Tibial artery (tissue), 4 donors: ENCODE measurements around the gene MCOLN1.

Source experiments
- DNase-seq, 2 donors: peaks; one replicate each; pipeline ENCODE4 v3.0.0-alpha.2; 2019
- H3K27ac ChIP-seq, 2 donors: fragments of 200-600 bp; sonication (generic) in 1 of 2; 1 replicate in 1 of 2; 2 replicates in 1 of 2; pipeline ENCODE4 v1.5.1; 2018 to 2019; ENCODE audit warnings: mild to moderate bottlenecking in 1 of 2
- H3K27me3 ChIP-seq, 2 donors: fragments of 200-600 bp; sonication (generic) in 1 of 2; one replicate each; pipeline versions ENCODE4 v1.5.1 to v1.6.0; 2016 to 2019
- H3K36me3 ChIP-seq, 3 donors: fragments of 200-600 bp; sonication (generic) in 2 of 3; one replicate each; pipeline ENCODE4 v1.5.1; 2016 to 2019; ENCODE audit warnings: mild to moderate bottlenecking in 2 of 3
- H3K4me1 ChIP-seq, 4 donors: fragments of 200-600 bp; sonication (generic) in 2 of 4; 1 replicate in 3 of 4; 2 replicates in 1 of 4; pipeline ENCODE4 v1.5.1; 2016 to 2019
- H3K4me3 ChIP-seq, 2 donors: fragments of 200-600 bp; sonication (generic) in 1 of 2; 1 replicate in 1 of 2; 2 replicates in 1 of 2; pipeline ENCODE4 v1.5.1; 2018 to 2019; ENCODE audit warnings: mild to moderate bottlenecking in 2 of 2
- H3K9me3 ChIP-seq, 3 donors: fragments of 200-600 bp; sonication (generic) in 1 of 3; one replicate each; pipeline ENCODE4 v1.5.1; 2016 to 2019
- intact Hi-C: fragments of 100-400 bp; cut with DNase I; formaldehyde crosslinking; loops from one replicate; pipeline ENCODE4 v1.15.0; 2023; ENCODE audit warnings: low total_unique reads
- TF ChIP-seq, protein P1 (sequence below), 2 experiments: fragments of 200-600 bp in 1 of 2; fragments of 450-650 bp in 1 of 2; IDR thresholded peaks; one replicate each; pipeline ENCODE4 v1.5.1; 2017 to 2019; ENCODE audit warnings: antibody characterized with exemption in 2 of 2, mild to moderate bottlenecking in 1 of 2, moderate library complexity in 1 of 2

MCOLN1 gene

DNA sequence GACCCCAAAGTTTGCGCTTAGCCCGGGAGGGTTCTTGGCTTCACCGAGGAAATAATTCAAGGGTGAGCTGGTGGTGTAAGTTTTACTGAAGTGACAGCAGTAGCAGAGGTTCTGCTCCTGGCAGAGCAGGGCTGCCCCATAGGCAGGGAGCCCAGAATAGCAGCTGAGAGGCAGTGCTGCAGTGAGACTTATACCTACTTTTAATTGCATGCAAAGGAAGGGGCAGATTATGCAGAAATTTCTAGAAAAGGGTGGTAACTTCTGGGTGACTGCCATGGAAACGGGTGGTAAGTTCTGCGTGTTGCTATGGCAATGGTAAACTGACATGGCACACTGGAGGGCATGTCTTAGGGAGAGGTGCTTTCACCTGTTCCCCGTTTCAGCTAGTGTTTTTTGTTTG lies 55.7 kb downstream of the MCOLN1 start:
- no peak for DNase-seq
- intact Hi-C loops: loop anchor here (10.0 kb wide), 1 partner anchor 217 kb away; no protein-coding TSS in a partner anchor
- TF ChIP-seq, protein P1, sequence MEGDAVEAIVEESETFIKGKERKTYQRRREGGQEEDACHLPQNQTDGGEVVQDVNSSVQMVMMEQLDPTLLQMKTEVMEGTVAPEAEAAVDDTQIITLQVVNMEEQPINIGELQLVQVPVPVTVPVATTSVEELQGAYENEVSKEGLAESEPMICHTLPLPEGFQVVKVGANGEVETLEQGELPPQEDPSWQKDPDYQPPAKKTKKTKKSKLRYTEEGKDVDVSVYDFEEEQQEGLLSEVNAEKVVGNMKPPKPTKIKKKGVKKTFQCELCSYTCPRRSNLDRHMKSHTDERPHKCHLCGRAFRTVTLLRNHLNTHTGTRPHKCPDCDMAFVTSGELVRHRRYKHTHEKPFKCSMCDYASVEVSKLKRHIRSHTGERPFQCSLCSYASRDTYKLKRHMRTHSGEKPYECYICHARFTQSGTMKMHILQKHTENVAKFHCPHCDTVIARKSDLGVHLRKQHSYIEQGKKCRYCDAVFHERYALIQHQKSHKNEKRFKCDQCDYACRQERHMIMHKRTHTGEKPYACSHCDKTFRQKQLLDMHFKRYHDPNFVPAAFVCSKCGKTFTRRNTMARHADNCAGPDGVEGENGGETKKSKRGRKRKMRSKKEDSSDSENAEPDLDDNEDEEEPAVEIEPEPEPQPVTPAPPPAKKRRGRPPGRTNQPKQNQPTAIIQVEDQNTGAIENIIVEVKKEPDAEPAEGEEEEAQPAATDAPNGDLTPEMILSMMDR (IDR thresholded peaks at IDR 0.05): no peak
- H3K36me3 ChIP-seq: no peaks in the 10 kb centered on the region
- H3K4me1 ChIP-seq: no peaks in the 10 kb centered on the region
- no peaks in the 10 kb centered on the region for H3K9me3 ChIP-seq
- H3K27me3 ChIP-seq: no peaks in the 10 kb centered on the region
- no peak overlapping the region for H3K27ac ChIP-seq
- H3K4me3 ChIP-seq: no peak overlapping the region

- Histone ChIP-seq H3K9me3 (no peaks in the 10 kb centered on the region), H3K4me1 (no peaks in the 10 kb centered on the region), H3K27ac (no peak overlapping the region), H3K4me3 (no peak overlapping the region), H3K27me3 (no peaks in the 10 kb centered on the region), H3K36me3 (no peaks in the 10 kb centered on the region)
- TF ChIP-seq, protein P1 (IDR thresholded peaks at IDR 0.05): no peak
- intact Hi-C loops: loop anchor here (10.0 kb wide), 1 partner anchor 216 kb away; no protein-coding TSS in a partner anchor
- no peak for DNase-seq
Measured at GRCh38 chr19:7579182-7579581, 56.8 kb downstream of the MCOLN1 start.

GRCh38 chr19:7582446-7582845 lies 60.0 kb downstream of the MCOLN1 start:
- Histone ChIP-seq H3K4me3 (no peak overlapping the region), H3K4me1 (no peaks in the 10 kb centered on the region), H3K9me3 (no peaks in the 10 kb centered on the region), H3K27me3 (no peaks in the 10 kb centered on the region), H3K36me3 (no peaks in the 10 kb centered on the region), H3K27ac (no peak overlapping the region)
- DNase-seq: no peak
- intact Hi-C loops: no loop called here
- TF ChIP-seq, protein P1 (IDR thresholded peaks at IDR 0.05): no peak
